Measurements from ENCODE around the gene SH2D2A.

The SH2D2A gene

DNA sequence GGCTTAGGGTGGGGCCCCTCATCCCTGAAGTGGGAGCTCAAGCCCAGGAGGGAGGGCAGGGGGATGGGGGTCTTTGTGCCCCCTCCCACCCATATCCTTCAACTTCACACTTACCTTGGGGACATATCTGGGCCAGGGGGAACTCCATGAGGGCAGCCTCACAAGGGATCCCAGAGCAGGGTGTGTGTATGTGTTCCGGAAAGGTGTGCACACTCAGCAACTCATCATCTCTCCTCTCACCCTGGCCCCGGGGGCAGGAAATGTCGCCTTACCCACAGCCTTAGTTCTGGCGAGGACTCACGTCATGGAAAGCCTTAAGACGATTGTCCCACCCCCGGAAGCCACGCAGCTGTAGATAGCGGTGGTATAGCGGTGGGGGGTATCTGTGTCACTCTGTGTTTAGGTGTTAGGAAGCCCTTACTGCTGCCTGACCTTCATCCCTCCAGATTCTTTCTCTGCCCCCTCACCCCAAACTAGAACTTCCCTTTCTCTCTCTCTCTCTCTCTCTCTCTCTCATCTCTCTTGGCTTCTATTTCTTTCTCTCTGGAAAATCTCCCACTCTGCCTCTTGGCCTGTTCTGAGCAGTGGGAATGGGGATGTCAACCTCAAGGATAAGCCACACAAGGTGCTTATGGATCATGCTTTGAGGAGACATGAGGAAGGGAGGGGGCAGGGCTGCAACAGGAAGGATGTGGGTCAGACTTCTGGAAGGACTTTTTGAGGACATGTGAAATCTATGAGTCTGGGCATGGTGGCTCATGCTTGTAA is at the start of gene SH2D2A:
Gene SH2D2A (minus strand): TSS at position 288 of the 768 bp plus-strand sequence. CDS start 140 bp downstream, at position 148.
- no peak for DNase-seq
- in situ Hi-C loops (cut with HindIII; ENCODE audit: low pct_ligation_motif_present, low pct_unique_long_range_greater_than_20kb, low sequenced_read_pairs), result no loop called here

DNA sequence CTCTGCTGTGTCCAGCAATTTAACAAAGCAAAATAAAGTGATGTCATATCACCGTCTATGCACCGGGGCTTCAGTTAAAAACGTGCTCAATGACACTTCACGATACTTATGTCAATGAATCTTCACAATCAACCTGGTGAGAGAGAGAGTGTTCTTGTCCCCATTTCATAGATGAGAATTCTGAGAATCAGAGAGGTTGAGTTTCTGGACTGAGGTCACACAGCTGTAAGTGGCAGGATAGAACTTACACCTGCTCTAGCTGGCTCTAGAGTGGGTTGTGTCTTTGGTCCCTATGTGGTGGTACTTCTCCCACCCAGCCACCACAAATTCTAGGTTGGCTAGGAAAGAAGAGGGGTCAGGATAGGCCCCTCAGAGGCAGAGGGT is 49.2 kb upstream of the SH2D2A start:
- in situ Hi-C loops (cut with HindIII; ENCODE audit: low pct_ligation_motif_present, low pct_unique_long_range_greater_than_20kb, low sequenced_read_pairs), result no loop called here
- no peak for DNase-seq

DNA sequence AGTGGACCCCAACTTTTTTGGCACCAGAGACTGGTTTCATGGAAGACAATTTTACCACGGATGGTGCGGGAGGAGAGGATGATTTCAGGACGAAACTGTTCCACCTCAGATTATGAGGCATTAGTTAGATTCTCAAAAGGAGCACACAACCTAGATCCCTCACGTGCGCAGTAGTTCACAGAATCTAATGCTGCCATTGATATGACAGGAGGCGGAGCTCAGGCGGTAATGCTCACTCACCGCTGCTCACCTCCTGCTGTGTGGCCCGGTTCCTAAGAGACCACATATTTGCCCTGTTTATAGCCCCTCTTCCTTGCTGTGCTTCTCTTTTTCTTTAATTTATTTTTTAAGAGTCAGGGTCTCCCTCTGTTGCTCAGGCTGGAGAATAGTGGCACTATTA is 48.6 kb upstream of the SH2D2A start:
- in situ Hi-C loops (cut with HindIII; ENCODE audit: low pct_ligation_motif_present, low pct_unique_long_range_greater_than_20kb, low sequenced_read_pairs), result no loop called here
- DNase-seq, result no peak

DNA sequence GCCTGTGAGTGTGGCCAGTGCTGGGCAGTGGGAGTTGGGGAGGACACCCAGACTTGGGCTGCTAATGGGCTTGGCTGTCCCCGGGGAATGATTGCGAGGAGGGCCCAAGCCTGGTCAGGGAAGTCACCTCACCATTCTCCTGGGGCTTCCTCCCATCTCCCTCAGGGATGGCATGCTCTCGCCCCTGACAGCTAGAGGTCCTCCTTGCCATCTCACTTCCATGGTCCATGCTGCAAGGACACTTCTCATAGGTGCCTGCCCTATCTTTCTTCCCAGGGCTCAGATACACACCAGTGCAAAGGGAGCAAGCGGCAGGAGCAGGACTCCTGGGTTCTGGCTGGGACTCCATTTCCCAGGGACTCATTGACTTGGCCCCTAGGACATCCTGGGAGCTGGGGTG is 48.1 kb upstream of the SH2D2A start:
- no peak for DNase-seq
- in situ Hi-C loops (cut with HindIII; ENCODE audit: low pct_ligation_motif_present, low pct_unique_long_range_greater_than_20kb, low sequenced_read_pairs), result no loop called here

DNA sequence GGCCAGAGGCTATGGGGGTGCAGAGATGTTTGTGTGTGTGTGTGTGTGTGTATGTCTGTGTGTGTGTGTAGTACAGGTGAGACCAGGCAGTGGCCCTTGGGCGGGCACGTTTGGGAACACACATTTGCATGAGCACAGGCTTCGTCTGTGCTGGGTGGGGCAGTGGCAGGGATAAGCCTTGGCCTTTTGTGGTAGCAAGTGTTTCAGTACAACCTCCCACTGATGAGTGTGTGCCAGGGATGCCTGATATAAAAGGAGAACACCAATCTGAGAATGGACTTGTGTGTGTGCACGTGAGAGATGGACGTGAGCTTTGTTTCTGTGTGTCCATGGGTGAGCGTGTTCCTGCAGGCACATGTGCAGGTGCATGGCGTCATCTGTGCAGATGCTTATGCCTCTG is 47.0 kb upstream of the SH2D2A start:
- DNase-seq, result no peak

DNA sequence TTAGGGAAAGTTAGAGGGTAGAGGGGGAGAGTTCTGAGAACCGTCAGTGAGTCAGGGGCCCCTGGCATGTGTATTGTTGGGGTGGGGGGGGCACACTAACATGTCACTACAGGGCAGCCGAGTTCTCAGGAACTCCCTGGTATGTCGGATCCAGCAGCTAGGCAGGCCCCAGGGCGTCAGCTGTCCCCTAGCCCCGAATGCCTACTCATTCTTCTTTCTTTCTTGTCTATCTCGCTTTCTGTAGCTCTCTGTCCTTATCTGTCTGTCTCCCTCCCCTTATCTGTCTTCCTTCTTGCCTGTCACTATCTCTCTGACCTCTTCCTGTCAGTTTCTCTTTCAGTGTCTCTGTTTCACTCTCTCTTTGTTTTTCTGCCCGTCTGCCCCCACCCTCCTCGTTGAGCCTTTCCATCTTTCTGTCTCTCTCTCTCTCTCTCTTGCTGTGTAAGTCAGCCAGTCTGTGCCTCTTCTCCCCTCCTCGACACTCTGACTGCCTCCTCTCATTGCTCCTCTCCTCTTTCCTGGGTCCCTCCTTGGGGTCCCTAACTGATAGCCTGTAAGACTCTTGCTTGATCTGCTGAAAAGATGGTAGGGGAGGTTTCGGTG is 46.5 kb upstream of the SH2D2A start:
- no peak for DNase-seq
- in situ Hi-C loops (cut with HindIII; ENCODE audit: low pct_ligation_motif_present, low pct_unique_long_range_greater_than_20kb, low sequenced_read_pairs), result no loop called here

More for the DNA sequence above, 47.0 kb upstream of the SH2D2A start:
- in situ Hi-C loops (cut with HindIII; ENCODE audit: low pct_ligation_motif_present, low pct_unique_long_range_greater_than_20kb, low sequenced_read_pairs), result no loop called here

DNA sequence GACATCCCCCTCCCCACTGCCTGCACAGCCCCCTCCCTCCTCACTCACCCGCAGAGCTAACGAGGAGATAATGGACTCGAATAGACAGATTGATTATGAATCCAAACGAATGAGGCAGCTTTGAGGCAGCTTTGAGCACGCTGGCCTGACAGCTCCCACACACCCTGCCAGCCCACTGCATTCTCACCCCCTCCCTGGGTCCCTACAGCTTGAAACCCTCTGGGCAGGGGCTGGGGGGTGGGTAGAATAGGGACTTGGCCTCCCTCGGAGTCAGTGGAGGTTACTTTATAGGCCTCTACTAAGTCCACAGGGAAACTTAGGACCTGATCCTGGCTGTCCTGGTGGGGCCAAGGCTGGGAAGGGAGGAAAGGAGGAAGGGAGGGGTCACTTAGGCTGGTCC is 45.9 kb upstream of the SH2D2A start:
- no peak for DNase-seq
- in situ Hi-C loops (cut with HindIII; ENCODE audit: low pct_ligation_motif_present, low pct_unique_long_range_greater_than_20kb, low sequenced_read_pairs), result no loop called here

DNA sequence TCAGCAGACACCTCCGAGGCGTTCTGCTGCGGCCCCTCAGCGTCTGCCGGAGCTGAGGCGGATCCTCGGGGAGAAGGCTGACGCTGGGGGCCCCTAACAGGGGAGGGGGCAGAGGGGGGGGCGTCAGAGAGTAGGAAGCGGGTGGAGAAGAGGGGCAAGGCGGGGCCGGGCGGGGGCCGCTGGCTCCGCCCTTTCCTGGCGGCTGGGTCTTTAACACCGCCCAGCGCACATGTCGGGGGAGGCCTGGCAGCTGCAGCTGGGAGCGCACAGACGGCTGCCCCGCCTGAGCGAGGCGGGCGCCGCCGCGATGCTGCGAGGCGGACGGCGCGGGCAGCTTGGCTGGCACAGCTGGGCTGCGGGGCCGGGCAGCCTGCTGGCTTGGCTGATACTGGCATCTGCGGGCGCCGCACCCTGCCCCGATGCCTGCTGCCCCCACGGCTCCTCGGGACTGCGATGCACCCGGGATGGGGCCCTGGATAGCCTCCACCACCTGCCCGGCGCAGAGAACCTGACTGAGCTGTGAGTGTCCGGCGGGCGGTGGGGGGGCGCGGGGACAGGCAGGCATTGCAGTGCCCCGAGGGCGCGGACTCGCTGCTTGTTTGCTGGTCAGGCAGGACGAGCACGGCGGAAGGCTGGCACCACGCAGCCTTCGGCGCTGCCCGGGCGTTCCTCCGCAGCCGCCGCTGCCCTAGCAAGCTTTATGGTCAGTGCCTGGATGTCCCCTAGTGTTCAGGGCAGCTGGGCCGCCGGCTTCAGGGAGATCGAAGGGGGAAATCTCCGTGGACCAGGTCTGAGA is 44.2 kb upstream of the SH2D2A start, which contains the start of gene NTRK1:
Gene NTRK1 (plus strand): TSS at position 238 of the 796 bp plus-strand sequence. CDS start 70 bp downstream, at position 308.
- peak; percentile 56 for DNase-seq
- in situ Hi-C loops (cut with HindIII; ENCODE audit: low pct_ligation_motif_present, low pct_unique_long_range_greater_than_20kb, low sequenced_read_pairs), result no loop called here

DNA sequence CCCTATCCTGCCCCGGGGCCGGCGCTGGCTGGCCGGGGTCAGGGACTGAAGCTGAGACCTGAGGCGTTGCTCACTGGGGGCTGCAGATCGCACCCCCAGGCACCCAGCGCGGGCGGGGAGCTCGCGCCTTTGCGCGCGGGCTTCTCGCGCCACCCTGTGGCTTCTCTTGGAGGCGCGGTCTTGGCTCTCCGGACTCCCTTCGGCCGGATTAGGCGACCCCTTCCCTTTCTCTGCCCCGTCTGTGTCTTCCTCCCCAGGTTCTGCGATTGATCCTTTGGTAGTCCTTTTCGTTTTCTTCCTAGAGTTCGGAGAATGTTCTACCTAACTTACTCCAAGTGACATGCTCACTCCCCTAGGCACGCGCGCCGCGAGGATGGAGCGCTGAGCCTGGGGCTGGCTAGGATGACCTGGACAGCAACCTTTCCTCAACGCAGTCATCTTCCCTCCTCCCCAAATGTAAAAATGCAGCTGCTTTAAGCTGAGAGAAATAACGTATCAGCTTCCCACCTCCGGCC is 43.5 kb upstream of the SH2D2A start:
- peak; percentile 57 for DNase-seq
- in situ Hi-C loops (cut with HindIII; ENCODE audit: low pct_ligation_motif_present, low pct_unique_long_range_greater_than_20kb, low sequenced_read_pairs), result no loop called here

DNA sequence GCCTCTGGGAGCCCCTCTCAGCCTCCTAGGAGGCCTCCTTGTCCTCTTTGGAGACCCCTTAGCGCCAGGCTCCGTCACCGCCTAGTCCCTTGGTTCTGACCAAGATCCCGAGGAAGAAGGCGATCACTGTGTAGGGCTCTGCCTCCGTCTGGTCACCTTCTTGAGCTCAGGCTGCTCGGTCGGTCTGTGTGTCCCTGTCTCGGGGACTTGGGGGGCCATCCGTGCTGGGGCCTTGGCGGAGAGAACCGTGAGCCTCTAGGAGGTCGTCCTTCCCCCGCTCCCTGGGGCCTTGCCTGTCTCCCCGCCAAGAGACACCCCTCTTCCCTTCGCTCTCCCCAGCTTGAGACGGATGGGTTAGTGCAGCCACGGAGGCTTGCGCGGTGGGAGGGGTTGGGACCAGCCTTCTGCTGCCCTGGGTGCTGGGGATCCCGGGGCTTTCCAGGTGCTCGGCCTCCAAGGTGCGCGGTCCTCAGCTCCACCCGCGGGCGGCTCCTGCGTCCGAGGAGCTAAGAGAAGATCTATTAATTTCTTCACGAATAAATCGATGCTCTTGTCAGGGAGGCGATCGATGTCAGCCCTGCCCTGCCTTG is 43.0 kb upstream of the SH2D2A start:
- no peak for DNase-seq
- in situ Hi-C loops (cut with HindIII; ENCODE audit: low pct_ligation_motif_present, low pct_unique_long_range_greater_than_20kb, low sequenced_read_pairs), result no loop called here

DNA sequence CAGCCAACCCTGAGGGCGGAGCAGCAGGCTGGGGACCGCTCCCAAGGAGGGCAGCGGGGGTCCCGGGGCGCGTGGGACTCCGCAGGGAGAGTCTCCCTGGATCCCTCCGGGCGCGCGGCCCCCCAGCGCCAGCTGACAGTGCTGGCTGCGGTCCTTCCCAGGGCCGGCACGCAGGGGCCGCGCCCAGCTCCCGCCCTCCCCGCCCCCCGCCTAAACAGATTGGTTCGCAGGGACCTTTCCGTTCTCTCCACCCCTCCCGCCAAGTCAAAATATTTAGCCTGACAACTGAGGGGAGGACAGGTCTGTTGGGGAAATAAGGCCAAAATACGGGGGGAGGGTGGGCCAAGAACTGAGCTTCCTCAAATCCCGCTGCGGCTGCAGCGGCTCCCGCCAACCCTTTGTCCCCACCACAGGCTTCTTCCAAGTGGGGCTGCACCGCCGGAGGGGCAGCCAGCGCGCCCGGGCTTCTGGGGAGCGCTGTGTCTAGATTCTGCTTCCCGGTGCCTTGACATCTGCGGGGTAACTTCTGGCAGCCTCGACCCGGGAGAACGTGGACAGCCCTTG is 42.4 kb upstream of the SH2D2A start, which contains the start of gene INSRR:
Gene INSRR (minus strand): TSS at position 159 of the 564 bp plus-strand sequence. CDS start 496 bp downstream, outside the sequence.
- in situ Hi-C loops (cut with HindIII; ENCODE audit: low pct_ligation_motif_present, low pct_unique_long_range_greater_than_20kb, low sequenced_read_pairs), result no loop called here
- DNase-seq, result no peak

DNA sequence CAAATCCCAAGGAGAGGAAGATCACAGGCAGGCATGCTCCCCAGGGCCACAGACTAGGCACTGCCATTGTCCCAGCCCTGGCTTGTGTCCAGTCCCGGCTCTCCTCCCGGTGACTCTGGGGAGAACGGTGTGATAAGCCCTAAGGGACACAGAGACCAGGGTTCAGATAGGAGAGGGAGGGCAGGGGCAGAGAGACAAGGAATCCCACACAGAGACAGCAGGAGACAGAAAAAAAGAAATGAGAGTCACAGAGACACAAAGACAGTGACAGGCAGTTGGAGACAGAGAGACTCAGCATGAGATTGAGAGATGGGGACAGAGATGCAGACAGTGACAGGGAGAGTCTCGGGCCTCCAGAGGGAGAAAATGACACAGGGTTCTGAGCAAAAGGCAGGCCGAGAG is 41.9 kb upstream of the SH2D2A start:
- in situ Hi-C loops (cut with HindIII; ENCODE audit: low pct_ligation_motif_present, low pct_unique_long_range_greater_than_20kb, low sequenced_read_pairs), result no loop called here
- DNase-seq, result no peak

DNA sequence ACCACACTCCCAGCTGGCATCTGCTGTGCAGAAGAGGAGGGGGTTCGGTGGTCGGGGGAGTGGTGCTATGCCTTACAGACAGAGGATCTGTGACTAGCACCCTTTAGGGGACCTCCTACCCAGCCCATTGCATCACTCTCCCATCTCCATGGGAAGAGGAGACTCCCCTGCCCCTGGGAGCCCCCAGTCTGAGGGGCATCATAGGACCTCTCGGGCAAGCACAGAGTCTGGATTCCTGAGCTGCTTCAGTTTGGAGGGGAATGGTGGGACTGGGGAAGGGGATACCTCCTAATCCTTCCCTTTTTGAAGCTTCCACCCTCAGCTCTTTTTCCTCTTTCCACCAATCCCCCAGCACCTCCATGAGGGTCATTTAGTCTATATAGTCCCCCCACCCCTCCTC is 40.9 kb upstream of the SH2D2A start:
- no peak for DNase-seq
- in situ Hi-C loops (cut with HindIII; ENCODE audit: low pct_ligation_motif_present, low pct_unique_long_range_greater_than_20kb, low sequenced_read_pairs), result no loop called here

DNA sequence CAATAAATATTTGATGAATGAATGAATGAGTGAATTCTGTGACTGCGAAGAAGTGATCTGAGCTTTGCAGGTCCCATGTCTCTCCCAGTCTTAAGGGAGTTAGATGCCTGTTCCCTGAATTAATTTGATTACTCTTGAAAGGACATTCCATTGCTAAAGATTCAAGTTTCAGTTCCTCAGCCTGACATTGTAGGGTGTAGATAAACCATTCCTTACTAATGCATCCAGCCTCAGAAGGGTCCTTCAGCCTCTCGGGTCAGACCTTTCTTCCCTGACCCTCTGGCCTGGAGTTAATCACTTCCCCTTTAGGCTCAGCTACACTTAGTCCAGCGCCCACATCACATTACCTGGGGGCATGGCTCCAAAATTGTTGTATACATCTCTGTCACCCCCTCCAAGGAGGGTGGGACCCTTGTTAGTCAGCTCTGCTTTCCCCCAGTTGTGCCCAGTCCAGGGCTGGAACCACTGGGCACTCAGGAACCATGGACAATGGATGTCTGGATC is 39.7 kb upstream of the SH2D2A start:
- in situ Hi-C loops (cut with HindIII; ENCODE audit: low pct_ligation_motif_present, low pct_unique_long_range_greater_than_20kb, low sequenced_read_pairs), result no loop called here
- no peak for DNase-seq

DNA sequence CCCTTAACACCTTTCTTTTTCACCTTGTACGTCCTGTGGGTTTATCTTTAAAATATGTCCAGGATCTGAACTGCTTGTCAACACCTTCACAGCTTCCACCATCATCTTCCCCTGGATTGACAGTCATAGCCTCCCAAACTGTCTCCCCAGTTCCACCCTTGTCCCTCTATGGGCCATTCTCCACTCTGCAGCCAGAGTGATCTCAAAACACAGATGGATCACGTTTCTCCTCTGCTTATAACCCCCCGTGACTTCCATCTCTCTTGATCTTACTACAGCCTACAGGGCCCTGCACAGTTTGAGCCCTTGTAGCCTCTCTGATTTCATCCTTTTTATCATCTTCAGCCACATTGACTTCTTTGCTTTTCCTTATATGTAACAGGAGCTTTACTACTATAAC is 38.0 kb upstream of the SH2D2A start:
- in situ Hi-C loops (cut with HindIII; ENCODE audit: low pct_ligation_motif_present, low pct_unique_long_range_greater_than_20kb, low sequenced_read_pairs), result no loop called here
- DNase-seq, result no peak

DNA sequence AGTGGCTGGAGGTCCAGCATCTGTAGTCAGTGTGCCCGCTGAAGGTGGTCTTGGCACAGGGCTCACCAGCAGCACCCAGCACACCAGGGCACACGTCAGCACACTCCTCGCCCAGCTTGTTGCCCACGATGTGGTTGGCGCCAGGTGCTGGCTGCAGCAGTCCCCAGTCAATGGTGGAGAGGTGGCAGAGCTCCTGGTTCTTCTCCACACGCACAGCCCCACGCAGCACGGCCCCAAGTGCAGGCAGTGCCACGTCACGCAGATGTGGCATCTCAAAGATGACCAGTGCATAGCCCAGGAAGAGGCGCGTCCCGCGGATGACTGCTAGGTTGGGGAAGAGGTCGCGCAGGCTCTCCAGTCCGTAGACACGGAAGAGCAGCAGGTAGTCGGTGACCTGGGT is 37.1 kb upstream of the SH2D2A start:
- no peak for DNase-seq
- in situ Hi-C loops (cut with HindIII; ENCODE audit: low pct_ligation_motif_present, low pct_unique_long_range_greater_than_20kb, low sequenced_read_pairs), result no loop called here

DNA sequence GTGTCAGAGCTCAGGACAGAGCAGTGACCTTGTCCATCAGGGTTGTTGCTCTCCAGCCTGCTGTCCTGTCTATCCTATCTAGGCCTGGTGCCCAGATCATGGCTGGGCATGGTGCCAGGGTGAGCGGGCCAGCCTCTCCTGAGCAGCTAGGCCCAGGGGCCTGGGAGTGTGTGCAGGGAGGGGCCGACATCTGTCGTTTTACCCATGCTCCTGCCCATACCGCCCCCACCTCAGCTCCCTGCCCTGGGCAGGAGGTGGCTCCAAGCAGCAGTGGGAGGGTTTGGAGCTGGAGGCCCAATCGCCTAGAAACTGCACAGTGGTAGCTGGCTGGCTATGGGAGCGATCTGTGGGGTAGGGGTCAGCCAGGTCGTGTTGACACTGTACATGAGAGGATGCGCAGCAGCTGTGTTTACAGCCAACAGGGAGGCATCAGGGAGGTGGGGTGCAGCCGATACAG is 35.8 kb upstream of the SH2D2A start:
- in situ Hi-C loops (cut with HindIII; ENCODE audit: low pct_ligation_motif_present, low pct_unique_long_range_greater_than_20kb, low sequenced_read_pairs), result no loop called here
- no peak for DNase-seq

DNA sequence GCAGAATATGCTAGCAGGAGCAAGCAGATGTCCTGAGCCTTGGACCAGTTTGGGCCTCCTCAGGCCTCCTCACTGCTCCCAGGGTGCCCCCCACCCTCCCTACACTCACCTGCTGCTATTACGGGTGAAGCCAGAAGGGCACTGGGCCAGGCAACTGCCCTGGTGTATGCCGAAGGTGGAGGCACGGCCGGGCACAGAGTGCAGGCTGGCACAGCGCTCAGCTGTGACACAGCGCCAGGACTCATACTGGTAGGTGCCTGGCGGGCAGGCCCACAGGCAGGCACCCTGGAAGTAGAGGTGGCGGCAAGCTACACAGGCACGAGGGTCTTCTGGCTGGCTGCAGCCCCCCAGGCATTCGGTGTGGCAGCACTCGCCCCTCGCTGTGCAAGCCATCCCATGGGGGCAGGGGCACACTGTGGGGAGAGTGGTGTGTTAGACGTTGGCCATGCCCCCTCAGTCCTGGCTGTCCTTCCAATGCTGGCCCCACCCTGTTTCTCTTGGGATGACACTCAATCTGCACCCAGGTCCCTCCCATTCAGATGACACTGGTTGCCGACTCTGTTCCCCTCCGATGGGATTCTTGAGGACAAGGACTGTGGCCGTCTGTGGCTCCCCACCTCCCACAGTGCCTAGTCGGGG is 35.2 kb upstream of the SH2D2A start:
- DNase-seq, result no peak

More for the DNA sequence above, 35.2 kb upstream of the SH2D2A start:
- in situ Hi-C loops (cut with HindIII; ENCODE audit: low pct_ligation_motif_present, low pct_unique_long_range_greater_than_20kb, low sequenced_read_pairs), result no loop called here

All from ACHN (cell line).